ENCODE measurements around the gene HAGHL.

HAGHL gene

DNA sequence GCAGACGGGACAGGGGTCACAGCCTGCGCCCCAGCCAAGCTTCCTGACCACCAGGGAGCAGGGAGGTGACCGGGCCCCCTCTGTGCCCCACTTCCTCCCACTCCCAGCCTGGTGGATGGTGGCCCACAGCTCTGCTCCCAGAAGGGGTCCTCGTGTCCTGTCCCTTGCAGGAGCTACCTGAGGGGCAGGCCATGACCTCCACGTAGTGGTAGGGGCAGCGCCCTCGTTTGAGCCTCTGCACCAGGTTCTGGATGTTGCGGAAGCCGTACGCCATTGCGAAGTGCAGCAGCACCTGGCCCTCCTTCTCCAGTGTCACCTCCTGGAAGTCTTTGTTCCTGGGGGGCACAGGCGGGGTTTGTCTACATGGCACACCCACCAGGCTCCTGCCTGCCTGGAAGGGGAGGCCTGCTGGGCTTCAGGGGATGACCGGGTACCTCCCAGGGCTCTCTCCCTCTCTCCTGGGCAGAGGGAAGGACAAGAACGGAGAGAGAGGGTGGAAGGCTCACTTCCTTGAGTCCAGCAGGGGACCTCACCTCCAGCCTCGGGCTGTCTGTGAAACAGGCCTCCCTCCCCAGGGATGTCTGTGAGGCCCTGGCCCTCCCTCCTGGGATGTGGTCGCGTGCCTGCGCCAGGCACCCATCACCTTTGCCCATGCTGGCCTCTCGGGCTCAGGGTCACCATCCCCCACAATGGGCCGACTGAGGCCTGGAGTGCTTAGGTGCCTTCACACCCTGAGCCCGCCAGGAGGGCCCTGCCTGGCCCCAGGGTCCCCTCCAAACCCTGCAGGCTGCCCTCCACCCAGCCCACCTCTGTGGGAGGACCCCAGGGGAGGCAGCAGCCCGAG is 4.0 kb downstream of the HAGHL start:
- Histone ChIP-seq H3K4me1 (ENCODE audit: control insufficient read depth, insufficient read depth, low read length) (peaks cover 3% of the 10 kb centered on the region; the same call in 1 of the 2 replicates), H3K36me3 (ENCODE audit: control insufficient read depth, insufficient read depth, low read length) (peaks cover 12% of the 10 kb centered on the region; the same call in 1 of the 2 replicates), H3K27me3 (ENCODE audit: control insufficient read depth, insufficient read depth, low read length) (no peaks in the 10 kb centered on the region), H3K4me3 (ENCODE audit: low read length) (no peak overlapping the region), H3K9me3 (ENCODE audit: control insufficient read depth, insufficient read depth, low read length) (no peaks in the 10 kb centered on the region), H3K27ac (ENCODE audit: low read length) (no peak overlapping the region)
- WGBS (ENCODE audit: insufficient coverage, insufficient read length): no CpG with 5 or more reads among the region's 22 CpGs
- no peak for DNase-seq (ENCODE audit: low read depth, low spot score)

DNA sequence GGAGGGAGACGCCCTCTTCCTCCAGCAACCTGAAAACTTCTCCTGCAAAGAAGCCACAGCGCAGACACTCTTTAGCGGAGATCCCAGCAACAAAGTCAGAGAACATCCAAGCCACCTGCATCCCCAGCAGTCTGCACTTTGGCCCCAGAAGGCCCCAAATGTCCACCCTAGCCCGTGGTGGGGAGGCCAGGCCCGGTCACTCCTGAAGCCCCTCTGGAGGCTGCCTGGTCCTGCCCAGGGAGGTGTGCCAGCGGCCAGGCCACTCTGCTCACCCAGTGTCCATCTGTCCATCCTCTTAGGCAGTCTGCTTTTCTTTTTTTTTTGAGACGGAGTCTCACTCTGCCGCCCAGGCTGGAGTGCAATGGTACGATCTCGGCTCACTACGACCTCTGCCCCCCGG is 5.4 kb downstream of the HAGHL start:
- Histone ChIP-seq H3K27ac (ENCODE audit: low read length) (no peak overlapping the region), H3K4me1 (ENCODE audit: control insufficient read depth, insufficient read depth, low read length) (no peaks in the 10 kb centered on the region; the same call in 1 of the 2 replicates)

DNA sequence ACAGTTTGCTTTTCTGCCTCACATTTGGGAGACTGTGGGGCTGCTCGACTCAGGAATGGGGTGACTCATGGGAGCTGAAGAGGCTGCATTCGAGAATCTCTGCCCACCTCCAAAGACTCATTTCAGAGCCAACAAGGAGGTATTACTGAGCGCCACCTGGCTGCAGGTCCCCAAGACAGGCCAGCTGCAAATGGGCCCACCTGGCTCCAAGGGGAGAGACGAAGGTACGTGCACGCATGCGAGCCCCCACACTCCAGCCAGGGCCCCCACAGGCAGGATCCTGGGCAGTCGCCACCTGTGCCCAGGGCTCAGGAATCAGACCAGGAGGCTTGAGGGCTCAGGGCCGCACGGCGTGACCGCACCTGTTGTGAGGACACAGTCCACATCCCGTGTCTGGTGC is 6.0 kb downstream of the HAGHL start:
- no CpG with 5 or more reads among the region's 13 CpGs for WGBS (ENCODE audit: insufficient coverage, insufficient read length)
- H3K36me3 ChIP-seq (ENCODE audit: control insufficient read depth, insufficient read depth, low read length): peaks cover 14% of the 10 kb centered on the region; the same call in 1 of the 2 replicates

More for the DNA sequence above, 5.4 kb downstream of the HAGHL start:
- DNase-seq (ENCODE audit: low read depth, low spot score): no peak
- Histone ChIP-seq H3K36me3 (ENCODE audit: control insufficient read depth, insufficient read depth, low read length) (peaks cover 14% of the 10 kb centered on the region; the same call in 1 of the 2 replicates), H3K9me3 (ENCODE audit: control insufficient read depth, insufficient read depth, low read length) (no peaks in the 10 kb centered on the region), H3K4me3 (ENCODE audit: low read length) (no peak overlapping the region), H3K27me3 (ENCODE audit: control insufficient read depth, insufficient read depth, low read length) (no peaks in the 10 kb centered on the region)
- no CpG with 5 or more reads among the region's 12 CpGs for WGBS (ENCODE audit: insufficient coverage, insufficient read length)

DNA sequence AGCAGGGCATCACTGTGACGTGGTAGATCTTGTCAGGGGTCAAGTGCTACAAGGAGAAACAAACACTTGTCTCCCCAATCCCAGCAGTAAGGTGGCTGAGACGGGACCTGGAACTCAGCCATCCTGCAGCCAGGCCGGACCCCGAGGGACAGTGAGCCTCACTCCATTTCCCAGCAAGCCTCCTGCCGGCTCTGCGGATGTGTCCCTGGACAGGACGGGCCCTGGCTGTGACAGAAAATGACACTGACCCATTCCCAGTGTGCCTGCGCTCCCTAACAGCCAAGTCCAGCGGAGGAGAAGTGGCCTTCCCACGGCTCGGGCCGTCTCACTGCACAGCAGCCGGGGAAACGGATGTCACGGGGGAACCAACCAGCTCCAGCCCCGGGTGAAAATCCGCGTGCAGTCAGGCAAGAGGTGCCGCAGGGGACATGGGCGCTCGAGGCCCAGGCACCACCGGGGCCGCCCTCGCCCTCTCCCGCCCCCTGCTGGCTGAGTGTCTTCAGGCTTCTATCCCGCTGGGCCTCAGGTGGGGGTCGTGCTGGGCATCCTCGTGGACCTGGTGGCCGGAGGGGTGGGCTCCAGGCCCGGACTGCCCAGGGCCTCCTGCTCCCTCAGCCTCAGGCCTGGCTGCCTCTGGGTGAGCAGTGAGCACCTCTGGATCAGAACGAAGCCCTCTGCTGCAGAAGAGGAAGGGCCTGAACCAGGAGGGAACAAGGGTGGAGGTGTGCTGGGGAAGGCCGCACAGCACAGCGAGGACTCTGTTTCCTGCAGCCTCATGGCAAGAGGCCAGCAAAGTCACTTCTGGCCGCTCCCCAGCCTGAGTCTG is 6.7 kb downstream of the HAGHL start:
- no CpG with 5 or more reads among the region's 34 CpGs for WGBS (ENCODE audit: insufficient coverage, insufficient read length)
- Histone ChIP-seq H3K4me1 (ENCODE audit: control insufficient read depth, insufficient read depth, low read length) (no peaks in the 10 kb centered on the region; the same call in 1 of the 2 replicates), H3K27me3 (ENCODE audit: control insufficient read depth, insufficient read depth, low read length) (no peaks in the 10 kb centered on the region), H3K9me3 (ENCODE audit: control insufficient read depth, insufficient read depth, low read length) (no peaks in the 10 kb centered on the region), H3K27ac (ENCODE audit: low read length) (no peak overlapping the region), H3K4me3 (ENCODE audit: low read length) (no peak overlapping the region), H3K36me3 (ENCODE audit: control insufficient read depth, insufficient read depth, low read length) (peaks cover 14% of the 10 kb centered on the region; the same call in 1 of the 2 replicates)
- DNase-seq (ENCODE audit: low read depth, low spot score): no peak

More for the DNA sequence above, 6.0 kb downstream of the HAGHL start:
- H3K9me3 ChIP-seq (ENCODE audit: control insufficient read depth, insufficient read depth, low read length): no peaks in the 10 kb centered on the region
- H3K4me3 ChIP-seq (ENCODE audit: low read length): no peak overlapping the region
- no peaks in the 10 kb centered on the region; the same call in 1 of the 2 replicates for H3K4me1 ChIP-seq (ENCODE audit: control insufficient read depth, insufficient read depth, low read length)
- no peak overlapping the region for H3K27ac ChIP-seq (ENCODE audit: low read length)
- H3K27me3 ChIP-seq (ENCODE audit: control insufficient read depth, insufficient read depth, low read length): no peaks in the 10 kb centered on the region
- no peak for DNase-seq (ENCODE audit: low read depth, low spot score)

DNA sequence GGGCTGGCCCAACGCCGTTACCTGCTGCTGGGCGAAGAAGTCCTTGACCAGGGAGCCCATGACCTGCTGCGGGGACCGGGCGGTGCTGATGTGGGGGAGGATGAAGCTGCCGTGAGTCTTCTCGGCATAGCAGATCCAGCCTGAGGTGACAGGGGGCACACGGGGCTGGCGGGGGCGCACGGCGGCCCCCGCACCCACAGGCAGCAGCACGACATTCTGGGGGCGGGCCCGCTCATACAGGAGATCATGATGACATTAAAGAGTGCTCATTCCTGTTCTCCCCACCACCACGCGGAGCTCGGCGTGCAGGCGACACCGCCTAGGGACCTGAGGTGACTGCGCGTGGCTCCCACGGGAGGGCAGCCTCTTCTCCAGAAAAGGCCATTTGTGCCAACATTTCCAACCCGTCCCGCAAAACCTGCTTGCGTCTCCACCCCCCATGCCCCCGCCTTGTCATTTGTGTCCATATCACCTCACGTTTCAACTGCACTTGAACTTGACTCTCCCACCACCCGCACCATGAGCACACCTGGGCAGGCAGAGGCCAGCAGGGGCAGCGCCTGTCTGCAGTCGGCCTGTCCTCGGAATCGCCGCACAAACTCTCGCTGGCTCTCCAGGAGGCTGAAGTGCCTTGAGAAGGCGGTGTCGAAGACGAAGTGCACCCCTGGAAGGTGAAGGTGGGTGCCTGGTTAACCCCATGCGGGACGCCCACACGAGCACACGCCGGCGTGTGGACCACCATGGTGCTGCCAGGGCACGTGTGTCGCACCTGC is 7.5 kb downstream of the HAGHL start:
- Histone ChIP-seq H3K27me3 (ENCODE audit: control insufficient read depth, insufficient read depth, low read length) (no peaks in the 10 kb centered on the region), H3K4me1 (ENCODE audit: control insufficient read depth, insufficient read depth, low read length) (no peaks in the 10 kb centered on the region; the same call in 1 of the 2 replicates), H3K9me3 (ENCODE audit: control insufficient read depth, insufficient read depth, low read length) (no peaks in the 10 kb centered on the region), H3K27ac (ENCODE audit: low read length) (no peak overlapping the region), H3K36me3 (ENCODE audit: control insufficient read depth, insufficient read depth, low read length) (peaks cover 14% of the 10 kb centered on the region; the same call in 1 of the 2 replicates), H3K4me3 (ENCODE audit: low read length) (no peak overlapping the region)
- WGBS (ENCODE audit: insufficient coverage, insufficient read length): no CpG with 5 or more reads among the region's 49 CpGs
- DNase-seq (ENCODE audit: low read depth, low spot score): no peak

DNA sequence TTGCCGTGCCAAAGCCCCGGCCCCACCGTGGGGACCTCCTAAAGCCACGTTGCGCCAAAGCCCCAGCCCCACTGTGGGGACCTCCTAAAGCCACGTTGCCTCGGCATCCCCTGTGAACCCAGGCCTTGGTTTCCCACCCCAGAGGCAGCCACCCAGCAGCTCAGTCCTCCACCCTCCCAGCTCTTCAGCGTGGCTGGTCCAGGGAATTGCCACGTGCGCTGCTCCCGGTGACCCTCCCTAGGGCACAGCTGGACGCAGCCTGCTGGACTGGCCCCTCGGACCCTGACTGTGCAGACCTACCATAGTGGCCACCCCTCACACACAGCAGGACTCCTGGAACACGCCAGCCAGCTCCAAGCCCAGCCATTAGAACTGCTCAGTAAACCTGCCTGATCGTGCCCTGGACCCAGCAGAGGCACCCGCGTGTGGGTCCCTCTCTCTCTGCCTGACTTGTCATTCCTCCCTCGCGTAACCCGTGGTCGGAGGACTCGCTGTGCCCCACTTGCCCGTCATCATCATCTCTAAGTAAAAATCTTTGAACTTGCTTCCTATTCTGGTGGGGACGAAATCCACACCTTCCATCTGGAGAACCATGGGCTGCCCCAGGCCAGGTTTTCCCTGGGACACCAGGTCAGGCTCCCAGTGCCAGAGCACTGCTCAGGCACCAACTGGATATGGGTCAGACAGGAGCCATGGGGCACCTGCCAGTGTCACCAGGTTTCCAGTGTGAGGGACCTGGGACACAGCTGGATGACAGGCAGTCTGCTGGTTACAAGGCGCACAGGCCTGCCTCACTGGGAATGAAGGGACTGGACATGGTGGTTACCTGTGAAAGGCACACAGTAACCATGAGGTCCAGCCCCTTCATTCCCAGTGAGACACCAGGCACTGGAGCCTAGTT is 8.3 kb downstream of the HAGHL start:
- peaks cover 14% of the 10 kb centered on the region; the same call in 1 of the 2 replicates for H3K36me3 ChIP-seq (ENCODE audit: control insufficient read depth, insufficient read depth, low read length)
- no peak for DNase-seq (ENCODE audit: low read depth, low spot score)
- H3K27ac ChIP-seq (ENCODE audit: low read length): no peak overlapping the region
- no peaks in the 10 kb centered on the region for H3K27me3 ChIP-seq (ENCODE audit: control insufficient read depth, insufficient read depth, low read length)
- H3K9me3 ChIP-seq (ENCODE audit: control insufficient read depth, insufficient read depth, low read length): no peaks in the 10 kb centered on the region
- H3K4me1 ChIP-seq (ENCODE audit: control insufficient read depth, insufficient read depth, low read length): no peaks in the 10 kb centered on the region; the same call in 1 of the 2 replicates
- WGBS (ENCODE audit: insufficient coverage, insufficient read length): no CpG with 5 or more reads among the region's 25 CpGs
- no peak overlapping the region for H3K4me3 ChIP-seq (ENCODE audit: low read length)

DNA sequence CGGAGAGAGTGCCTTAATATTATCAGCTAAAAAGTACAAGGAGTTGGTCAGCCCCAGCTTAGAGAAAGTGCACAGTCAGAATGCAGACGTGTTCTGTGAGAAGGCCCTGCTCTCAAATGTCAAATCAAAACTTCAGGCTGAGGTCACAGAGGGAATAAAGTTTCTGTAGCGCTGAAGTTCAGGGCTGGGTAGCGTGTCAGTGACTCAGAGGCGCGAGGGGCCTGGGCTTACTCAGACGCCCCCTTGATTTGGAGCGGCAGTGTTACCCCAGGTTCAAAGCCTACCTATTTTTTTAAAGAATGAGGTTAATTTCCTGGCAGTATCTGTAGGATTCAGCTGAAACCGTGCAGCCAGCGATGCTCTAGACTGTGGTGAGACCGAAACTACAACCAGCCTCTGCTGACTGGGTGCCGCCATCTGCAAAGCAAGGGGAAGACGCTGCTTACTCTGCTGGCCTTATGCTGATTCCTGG is 9.1 kb downstream of the HAGHL start:
- no peak for DNase-seq (ENCODE audit: low read depth, low spot score)
- no peaks in the 10 kb centered on the region for H3K9me3 ChIP-seq (ENCODE audit: control insufficient read depth, insufficient read depth, low read length)
- H3K4me1 ChIP-seq (ENCODE audit: control insufficient read depth, insufficient read depth, low read length): no peaks in the 10 kb centered on the region
- H3K36me3 ChIP-seq (ENCODE audit: control insufficient read depth, insufficient read depth, low read length): peaks cover 14% of the 10 kb centered on the region; the same call in 1 of the 2 replicates
- no CpG with 5 or more reads among the region's 13 CpGs for WGBS (ENCODE audit: insufficient coverage, insufficient read length)
- no peak overlapping the region for H3K4me3 ChIP-seq (ENCODE audit: low read length)
- H3K27ac ChIP-seq (ENCODE audit: low read length): no peak overlapping the region
- H3K27me3 ChIP-seq (ENCODE audit: control insufficient read depth, insufficient read depth, low read length): no peaks in the 10 kb centered on the region

DNA sequence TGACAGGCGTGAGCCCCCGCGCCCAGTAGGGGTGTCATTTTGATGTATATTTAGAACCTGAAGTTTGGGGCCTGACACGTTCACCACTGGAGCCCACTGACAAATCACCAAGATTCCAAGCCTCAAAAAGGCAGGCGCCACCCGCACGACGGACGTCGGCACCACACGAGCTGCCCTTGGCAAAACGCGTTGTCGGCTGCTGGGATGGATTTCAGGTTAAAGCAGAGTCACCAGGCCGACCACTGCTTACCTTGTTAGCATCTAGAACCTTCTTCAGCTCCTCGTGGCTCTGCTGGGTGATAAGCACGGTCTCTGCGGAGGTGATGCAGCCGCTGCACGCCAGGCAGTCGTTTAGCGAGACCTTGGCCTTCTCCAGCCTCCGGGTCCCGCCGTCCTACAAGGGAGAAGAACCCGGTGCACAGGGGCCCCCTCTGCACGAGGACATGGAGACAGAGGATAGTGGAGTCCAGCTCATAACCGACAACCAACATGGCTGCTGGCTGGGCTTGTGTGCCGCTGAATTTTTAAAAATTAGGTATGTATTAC is 10.1 kb downstream of the HAGHL start:
- H3K4me3 ChIP-seq (ENCODE audit: low read length): no peak overlapping the region
- no peak overlapping the region for H3K27ac ChIP-seq (ENCODE audit: low read length)
- peaks cover 14% of the 10 kb centered on the region; the same call in 1 of the 2 replicates for H3K36me3 ChIP-seq (ENCODE audit: control insufficient read depth, insufficient read depth, low read length)
- WGBS (ENCODE audit: insufficient coverage, insufficient read length): no CpG with 5 or more reads among the region's 29 CpGs
- DNase-seq (ENCODE audit: low read depth, low spot score): no peak
- H3K4me1 ChIP-seq (ENCODE audit: control insufficient read depth, insufficient read depth, low read length): no peaks in the 10 kb centered on the region
- H3K27me3 ChIP-seq (ENCODE audit: control insufficient read depth, insufficient read depth, low read length): no peaks in the 10 kb centered on the region
- no peaks in the 10 kb centered on the region for H3K9me3 ChIP-seq (ENCODE audit: control insufficient read depth, insufficient read depth, low read length)
